SH-SY5Y (cell line): ENCODE results near the gene PRDM11.

Experiments
- GATA2 ChIP-seq: IDR thresholded peaks from 2 replicates; pipeline ENCODE4 v1.6.1; 2011; ENCODE audit warnings: mild to moderate bottlenecking, low read depth, low read length
- GATA3 ChIP-seq: IDR thresholded peaks from 2 replicates; pipeline ENCODE4 v1.6.1; 2011; ENCODE audit warnings: low read depth, mild to moderate bottlenecking, low read length, moderate library complexity

DNA sequence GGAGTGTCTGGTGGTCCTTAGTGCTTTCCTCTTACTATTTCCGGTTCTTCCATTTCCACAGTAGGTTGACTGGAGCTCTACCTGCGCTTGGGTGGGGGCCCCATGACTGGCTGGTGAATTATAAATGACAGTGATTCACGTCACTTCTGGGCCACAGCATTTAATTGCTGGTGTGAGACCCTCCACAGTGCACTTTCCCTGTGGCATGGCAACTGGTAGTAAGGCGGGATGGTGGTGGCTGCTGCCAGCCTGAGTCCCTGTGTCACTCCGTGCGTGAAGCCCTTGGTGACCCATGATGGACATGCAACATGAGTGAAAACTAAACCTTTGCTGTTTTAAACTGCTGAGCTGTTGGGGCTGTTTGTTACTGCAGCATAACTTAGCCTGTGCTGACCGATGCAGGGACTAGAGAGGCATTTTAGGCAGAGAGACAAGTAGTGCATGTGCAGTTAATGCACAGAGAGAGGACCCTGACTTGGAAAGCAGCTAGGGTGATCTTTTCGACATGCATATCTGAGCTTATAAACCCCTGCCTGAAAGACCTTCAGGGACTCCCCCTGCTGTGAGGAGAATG lies 3.1 kb downstream of the PRDM11 start:
- TF ChIP-seq GATA2 (no peak), GATA3 (no peak)
